Activated naive CD8-positive, alpha-beta T cell treated with anti-CD3 and anti-CD28 coated beads, Interleukin-2, amount 50 U/mL, for 24 hours (primary cell): ENCODE results near the gene MED13L.
"Not testable (repeated sequence)": the region's sequence is repeated elsewhere in the genome, so short reads cannot be mapped to it uniquely, and the experiment has no call there.

Experiments used
- ATAC-seq: fragments of 150-1000 bp; cut with Tn5 transposase; one replicate; pipeline ENCODE4 v1.10.0; 2021
- DNase-seq: peaks from one replicate; pipeline ENCODE4 v3.0.0; 2021
- H3K27ac Mint-ChIP-seq: one replicate; pipeline ENCODE4 v1.8.0; 2021; ENCODE audit warnings: mild to moderate bottlenecking, mixed read lengths
- H3K27me3 Mint-ChIP-seq: one replicate; pipeline ENCODE4 v1.8.0; 2021; ENCODE audit warnings: mixed read lengths
- H3K36me3 Mint-ChIP-seq: one replicate; pipeline ENCODE4 v1.8.0; 2021; ENCODE audit warnings: low read depth, mixed read lengths
- H3K4me1 Mint-ChIP-seq: one replicate; pipeline ENCODE4 v1.8.0; 2021; ENCODE audit warnings: mixed read lengths
- H3K4me3 Mint-ChIP-seq: one replicate; pipeline ENCODE4 v1.8.0; 2021; ENCODE audit warnings: mild to moderate bottlenecking, moderate library complexity, mixed read lengths
- H3K9me3 Mint-ChIP-seq: one replicate; pipeline ENCODE4 v1.8.0; 2021; ENCODE audit warnings: mixed read lengths

MED13L gene

GRCh38 chr12:116238149-116238548 lies 39.3 kb downstream of the MED13L start:
- ATAC-seq = no peak
- Mint-ChIP-seq H3K36me3 (peaks cover 4% of the 10 kb centered on the region), H3K4me3 (no peak overlapping the region), H3K4me1 (peaks cover 48% of the 10 kb centered on the region), H3K27me3 (no peaks in the 10 kb centered on the region), H3K9me3 (no peaks in the 10 kb centered on the region), H3K27ac (no peak overlapping the region)
- DNase-seq = no peak

GRCh38 chr12:116236976-116237375 lies 40.5 kb downstream of the MED13L start:
- no peaks in the 10 kb centered on the region for H3K27me3 Mint-ChIP-seq
- H3K27ac Mint-ChIP-seq = peak overlapping the region; percentile 10
- ATAC-seq = no peak
- H3K9me3 Mint-ChIP-seq = no peaks in the 10 kb centered on the region
- H3K36me3 Mint-ChIP-seq = peaks cover 5% of the 10 kb centered on the region
- DNase-seq = no peak
- peaks cover 44% of the 10 kb centered on the region for H3K4me1 Mint-ChIP-seq
- no peak overlapping the region for H3K4me3 Mint-ChIP-seq

- Mint-ChIP-seq H3K4me1 (peaks cover 39% of the 10 kb centered on the region), H3K9me3 (no peaks in the 10 kb centered on the region), H3K27ac (peak overlapping the region; percentile 72), H3K4me3 (no peak overlapping the region), H3K27me3 (no peaks in the 10 kb centered on the region), H3K36me3 (peaks cover 7% of the 10 kb centered on the region)
- ATAC-seq (peak; percentile 43), DNase-seq (peak; percentile 33)
Observed at GRCh38 chr12:116236148-116236731, 41.3 kb downstream of the MED13L start.

- H3K4me1 Mint-ChIP-seq = peaks cover 26% of the 10 kb centered on the region
- DNase-seq, ATAC-seq, H3K9me3 Mint-ChIP-seq, H3K36me3 Mint-ChIP-seq, H3K27ac Mint-ChIP-seq, H3K4me3 Mint-ChIP-seq, H3K27me3 Mint-ChIP-seq: not testable (repeated sequence)
Observed at GRCh38 chr12:116234148-116234547, 43.3 kb downstream of the MED13L start.

GRCh38 chr12:116233669-116234068 lies 43.8 kb downstream of the MED13L start:
- Mint-ChIP-seq H3K4me1 (peaks cover 26% of the 10 kb centered on the region), H3K4me3 (no peak overlapping the region), H3K27ac (no peak overlapping the region), H3K27me3 (no peaks in the 10 kb centered on the region), H3K36me3 (peaks cover 4% of the 10 kb centered on the region), H3K9me3 (no peaks in the 10 kb centered on the region)
- no peak for DNase-seq
- no peak for ATAC-seq

GRCh38 chr12:116227811-116228210 lies 49.7 kb downstream of the MED13L start:
- ATAC-seq = no peak
- Mint-ChIP-seq H3K27me3 (no peaks in the 10 kb centered on the region), H3K27ac (no peak overlapping the region)

GRCh38 chr12:116226026-116226425 lies 51.5 kb downstream of the MED13L start:
- no peak for DNase-seq

More at GRCh38 chr12:116227811-116228210, 49.7 kb downstream of the MED13L start:
- no peak overlapping the region for H3K4me3 Mint-ChIP-seq
- no peak for DNase-seq
- H3K4me1 Mint-ChIP-seq = peaks cover 8% of the 10 kb centered on the region
- peaks cover 11% of the 10 kb centered on the region for H3K36me3 Mint-ChIP-seq
- no peaks in the 10 kb centered on the region for H3K9me3 Mint-ChIP-seq

GRCh38 chr12:116222358-116222757 lies 55.1 kb downstream of the MED13L start:
- Mint-ChIP-seq H3K27ac (no peak overlapping the region), H3K9me3 (no peaks in the 10 kb centered on the region), H3K27me3 (no peaks in the 10 kb centered on the region), H3K4me3 (no peak overlapping the region), H3K36me3 (peaks cover 3% of the 10 kb centered on the region), H3K4me1 (peaks cover 24% of the 10 kb centered on the region)
- no peak for ATAC-seq
- peak; percentile 51 for DNase-seq

More at GRCh38 chr12:116226026-116226425, 51.5 kb downstream of the MED13L start:
- peaks cover 8% of the 10 kb centered on the region for H3K36me3 Mint-ChIP-seq
- no peak overlapping the region for H3K27ac Mint-ChIP-seq
- H3K9me3 Mint-ChIP-seq = no peaks in the 10 kb centered on the region
- H3K27me3 Mint-ChIP-seq = no peaks in the 10 kb centered on the region
- H3K4me1 Mint-ChIP-seq = peaks cover 17% of the 10 kb centered on the region
- ATAC-seq = no peak
- H3K4me3 Mint-ChIP-seq = no peak overlapping the region

GRCh38 chr12:116220756-116221155 lies 56.7 kb downstream of the MED13L start:
- H3K9me3 Mint-ChIP-seq = no peaks in the 10 kb centered on the region
- peaks cover 40% of the 10 kb centered on the region for H3K4me1 Mint-ChIP-seq
- no peak overlapping the region for H3K4me3 Mint-ChIP-seq
- H3K27me3 Mint-ChIP-seq = no peaks in the 10 kb centered on the region
- H3K27ac Mint-ChIP-seq = no peak overlapping the region
- DNase-seq (no peak), ATAC-seq (no peak)
- no peaks in the 10 kb centered on the region for H3K36me3 Mint-ChIP-seq

- DNase-seq (no peak), ATAC-seq (no peak)
- Mint-ChIP-seq H3K9me3 (no peaks in the 10 kb centered on the region), H3K36me3 (no peaks in the 10 kb centered on the region), H3K4me3 (no peak overlapping the region), H3K4me1 (peaks cover 62% of the 10 kb centered on the region), H3K27me3 (no peaks in the 10 kb centered on the region), H3K27ac (peak overlapping the region; percentile 66)
Observed at GRCh38 chr12:116217045-116217735, 60.3 kb downstream of the MED13L start.

- no peak for DNase-seq
- Mint-ChIP-seq H3K27ac (peak overlapping the region; percentile 66), H3K4me1 (peaks cover 63% of the 10 kb centered on the region), H3K36me3 (no peaks in the 10 kb centered on the region), H3K27me3 (no peaks in the 10 kb centered on the region), H3K4me3 (peak overlapping the region; percentile 18), H3K9me3 (no peaks in the 10 kb centered on the region)
- ATAC-seq = peak; percentile 71
Observed at GRCh38 chr12:116216022-116216756, 61.3 kb downstream of the MED13L start.

- no peak for ATAC-seq
- Mint-ChIP-seq H3K4me3 (no peak overlapping the region), H3K4me1 (peaks cover 74% of the 10 kb centered on the region), H3K9me3 (no peaks in the 10 kb centered on the region), H3K36me3 (no peaks in the 10 kb centered on the region), H3K27me3 (no peaks in the 10 kb centered on the region), H3K27ac (no peak overlapping the region)
- DNase-seq = no peak
Observed at GRCh38 chr12:116215023-116215422, 62.5 kb downstream of the MED13L start.

- no peak for DNase-seq
- Mint-ChIP-seq H3K27ac (no peak overlapping the region), H3K36me3 (no peaks in the 10 kb centered on the region), H3K4me3 (no peak overlapping the region), H3K4me1 (peaks cover 84% of the 10 kb centered on the region), H3K9me3 (no peaks in the 10 kb centered on the region), H3K27me3 (no peaks in the 10 kb centered on the region)
- no peak for ATAC-seq
Observed at GRCh38 chr12:116213885-116214527, 63.5 kb downstream of the MED13L start.

- Mint-ChIP-seq H3K36me3 (no peaks in the 10 kb centered on the region), H3K4me1 (peaks cover 81% of the 10 kb centered on the region)
Observed at GRCh38 chr12:116213014-116213413, 64.5 kb downstream of the MED13L start.

More at GRCh38 chr12:116213014-116213413, 64.5 kb downstream of the MED13L start:
- Mint-ChIP-seq H3K4me3 (no peak overlapping the region), H3K27me3 (no peaks in the 10 kb centered on the region), H3K9me3 (no peaks in the 10 kb centered on the region), H3K27ac (no peak overlapping the region)
- DNase-seq (no peak), ATAC-seq (no peak)
